GM18873 (cell line): ENCODE data around the gene CXorf58.

Experiments
- ATAC-seq: cut with Tn5 transposase; IDR thresholded peaks from one replicate; pipeline ENCODE4 v1.9.1; 2021; ENCODE audit warnings: mild to moderate bottlenecking, moderate library complexity, moderate number of reproducible peaks; ENCODE audit not compliant: unreplicated experiment, low FRiP score

Gene CXorf58

DNA sequence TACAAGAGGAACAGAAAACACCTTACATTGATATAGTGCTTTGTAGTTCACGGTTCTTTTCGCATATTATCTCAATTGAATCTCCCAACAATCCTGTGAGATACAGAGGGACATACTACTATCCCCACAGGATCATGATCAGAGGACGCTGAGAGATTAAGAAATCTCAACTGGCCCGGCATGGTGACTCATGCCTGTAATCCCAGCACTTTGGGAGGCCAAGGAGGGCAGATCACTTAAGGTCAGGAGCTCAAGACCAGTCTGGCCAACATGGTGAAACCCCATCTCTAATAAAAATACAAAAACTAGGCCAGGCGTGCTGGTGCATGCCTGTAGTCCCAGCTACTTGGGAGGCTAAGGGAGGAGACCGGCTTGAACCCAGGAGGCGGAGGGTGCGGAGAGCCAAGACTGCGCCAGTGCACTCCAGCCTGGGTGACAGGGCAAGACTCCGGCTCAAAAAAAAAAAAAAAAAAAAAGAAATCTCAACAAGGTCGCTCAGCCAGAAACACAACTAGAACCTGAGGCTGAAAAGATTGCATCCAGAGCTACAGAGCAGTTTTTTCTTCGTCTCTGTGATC lies 7.5 kb upstream of the CXorf58 start:
- no peak for ATAC-seq

DNA sequence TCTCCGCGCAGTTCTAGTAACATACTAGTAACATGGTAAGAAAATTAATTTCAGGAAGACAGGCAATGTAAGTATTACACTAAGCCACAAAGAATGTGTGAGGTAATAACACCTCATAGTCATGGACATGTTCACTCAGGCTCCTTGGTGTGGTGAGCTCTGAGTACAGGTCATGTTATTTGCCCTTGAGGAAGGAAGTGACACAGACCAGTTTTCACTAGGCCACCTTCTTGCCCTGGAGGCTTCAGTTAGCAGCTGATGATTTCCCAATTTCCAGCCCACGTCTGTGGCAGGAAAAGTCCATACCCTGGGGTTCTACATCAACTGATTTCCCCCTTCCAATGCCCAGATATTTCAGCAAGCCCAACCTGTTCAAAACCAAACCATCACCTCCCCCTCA lies 6.7 kb upstream of the CXorf58 start:
- no peak for ATAC-seq

- ATAC-seq, result no peak
Observed at GRCh38 chrX:23901805-23902204, 6.0 kb upstream of the CXorf58 start.

DNA sequence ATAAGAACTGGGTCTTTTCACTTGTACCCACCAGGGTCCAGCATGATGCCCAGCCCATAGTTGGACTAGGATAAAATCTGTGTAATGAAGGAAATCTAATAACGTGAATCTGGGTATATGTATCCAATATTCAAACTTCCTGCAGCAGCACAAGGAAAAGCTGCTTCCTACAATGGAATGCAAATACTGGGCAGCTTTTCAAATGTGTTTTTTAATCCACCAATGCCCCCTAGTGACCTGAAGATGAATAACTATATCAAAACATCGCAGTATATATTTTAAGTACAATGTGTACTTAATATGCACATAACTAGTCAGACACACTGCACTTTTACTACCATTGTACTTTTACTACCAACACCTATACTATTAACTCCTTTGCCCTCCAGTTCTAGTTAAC lies 5.4 kb upstream of the CXorf58 start:
- ATAC-seq, result no peak

DNA sequence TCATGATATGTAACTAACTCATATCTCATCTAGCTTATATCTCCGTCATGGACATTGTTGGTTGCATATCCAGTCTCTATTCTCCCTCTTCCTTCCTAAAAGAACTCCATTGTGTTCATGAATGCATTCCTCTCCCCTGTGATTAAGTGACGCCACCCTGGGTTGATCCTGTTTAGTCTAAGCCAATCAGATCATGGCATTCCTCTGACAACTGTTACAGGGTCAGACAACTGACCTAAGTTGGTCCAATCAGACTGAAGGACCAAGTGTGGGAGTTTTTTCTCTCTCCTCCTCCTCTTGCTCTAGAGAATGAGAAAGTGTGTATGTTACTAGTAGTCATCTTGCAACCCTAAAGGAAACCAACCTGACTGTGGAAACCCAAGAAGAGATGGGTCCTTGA lies 3.7 kb upstream of the CXorf58 start:
- no peak for ATAC-seq

GRCh38 chrX:23907111-23907497 lies 702 bp upstream of the CXorf58 start:
- no peak for ATAC-seq

DNA sequence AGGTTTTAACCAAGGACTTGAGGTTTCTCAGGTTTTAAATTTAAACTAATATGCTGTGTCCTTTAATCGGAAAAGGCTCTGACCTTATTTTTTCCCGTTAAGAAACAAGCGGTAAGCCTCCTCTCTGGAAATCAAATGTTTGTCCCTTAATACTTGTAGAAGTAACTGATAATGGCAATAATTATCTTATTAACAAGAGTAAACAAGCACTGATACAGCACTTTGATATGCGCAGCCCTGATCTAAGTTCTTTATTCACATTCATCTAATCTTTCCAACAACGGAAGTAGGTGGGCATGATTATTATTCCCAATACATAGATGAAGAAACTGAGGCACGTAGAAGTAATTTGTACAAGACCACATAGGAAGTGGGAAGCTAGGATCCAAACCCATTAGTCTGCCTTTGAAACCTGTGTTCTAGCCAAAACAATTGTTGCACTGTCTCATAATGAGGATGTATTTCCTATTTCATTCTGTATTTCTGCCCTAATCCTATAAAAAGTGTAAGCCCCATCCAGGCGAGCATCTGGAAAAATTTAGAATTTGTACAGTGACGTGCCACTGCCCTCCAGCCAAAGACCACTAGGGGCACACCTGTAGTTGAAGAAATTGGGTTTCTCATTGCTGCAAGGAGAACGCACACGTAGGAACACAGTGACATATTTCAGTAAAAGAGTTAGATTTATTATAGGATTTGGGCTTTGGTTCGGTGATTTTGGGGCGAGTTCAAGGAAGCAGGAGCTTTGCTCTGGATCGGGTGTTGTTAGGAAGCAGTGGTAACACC lies 606 bp downstream of the CXorf58 start:
- no peak for ATAC-seq

- ATAC-seq, result no peak
Observed at GRCh38 chrX:23911126-23911835, 3.5 kb downstream of the CXorf58 start.

DNA sequence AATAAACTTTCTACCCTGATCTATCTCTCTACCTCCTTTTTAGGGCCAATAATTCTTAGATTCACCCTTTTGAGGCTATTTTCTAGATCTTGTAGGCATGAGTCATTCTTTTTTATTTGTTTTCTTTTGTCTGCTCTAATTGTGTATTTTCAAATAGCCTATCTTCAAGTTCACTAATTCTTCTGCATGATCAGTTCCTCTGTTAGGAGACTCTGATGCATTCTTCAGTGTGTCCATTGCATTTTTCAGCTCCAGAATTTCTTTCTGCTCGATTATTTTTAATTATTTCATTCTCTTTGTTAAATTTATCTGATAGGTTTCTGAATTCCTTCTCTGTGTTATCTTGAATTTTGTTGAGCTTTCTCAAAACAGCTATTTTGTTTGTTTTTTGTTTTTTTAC lies 11.3 kb downstream of the CXorf58 start:
- ATAC-seq, result no peak

DNA sequence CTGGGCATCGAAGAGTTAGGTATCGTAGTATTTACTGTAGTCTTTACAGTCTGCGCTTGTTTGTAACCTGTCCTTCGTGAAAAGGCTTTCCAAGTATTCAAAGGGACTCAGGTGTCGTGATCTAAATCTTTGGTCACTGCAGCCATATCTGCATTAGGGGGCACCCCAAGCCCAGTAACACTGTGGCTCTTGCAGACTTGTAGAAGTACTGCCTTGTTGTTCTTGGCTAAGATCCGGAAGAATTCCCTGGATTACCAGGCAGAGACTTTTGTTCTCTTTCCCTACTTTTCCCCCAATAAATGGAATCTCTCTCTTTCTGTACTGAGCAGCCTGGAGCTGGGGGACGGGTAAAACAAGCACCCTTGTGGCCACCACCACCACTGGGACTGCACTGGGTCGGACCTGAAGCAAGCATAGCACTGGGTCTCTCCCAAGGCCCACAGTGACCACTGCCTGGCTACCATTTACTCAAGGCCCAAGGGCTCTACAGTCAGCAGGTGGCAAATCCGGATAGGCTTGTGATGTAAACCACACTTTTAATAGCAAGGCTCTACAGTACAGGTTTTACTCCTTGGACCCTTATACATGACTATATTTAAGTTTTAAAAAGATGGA lies 12.0 kb downstream of the CXorf58 start:
- no peak for ATAC-seq

- ATAC-seq, result no peak
Observed at GRCh38 chrX:23926015-23926414, 18.2 kb downstream of the CXorf58 start.

DNA sequence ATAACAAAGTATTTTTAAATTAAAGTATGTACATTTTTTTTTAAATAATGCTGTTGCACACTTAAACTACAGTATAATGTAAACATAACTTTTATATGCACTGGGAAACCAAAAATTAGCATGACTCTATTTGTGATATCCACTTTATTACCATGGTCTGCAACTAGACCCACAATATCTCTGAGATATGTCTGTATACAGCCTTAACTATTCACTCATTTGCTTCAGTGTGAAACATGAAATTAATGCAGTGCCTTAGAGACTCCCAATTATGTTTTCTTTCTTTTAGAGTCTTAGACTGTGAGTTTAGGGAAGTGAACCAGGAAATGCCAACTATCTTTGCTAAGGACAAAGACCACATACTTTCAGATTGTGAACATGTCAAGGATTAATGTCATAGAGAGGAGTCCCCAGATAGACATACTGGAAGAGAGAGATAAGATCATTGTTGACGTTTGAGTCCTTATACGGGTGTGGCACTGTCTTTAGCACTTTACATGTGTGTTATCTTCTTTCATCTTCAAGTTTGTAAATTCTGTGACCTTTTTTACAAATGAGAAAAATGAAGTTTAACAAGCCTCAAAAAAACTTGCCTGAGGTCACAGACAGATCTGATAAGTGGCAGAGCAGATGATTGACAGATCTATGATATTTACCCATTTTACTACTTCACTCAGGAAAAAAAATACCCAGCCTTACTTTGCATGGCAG lies 23.2 kb downstream of the CXorf58 start:
- no peak for ATAC-seq

DNA sequence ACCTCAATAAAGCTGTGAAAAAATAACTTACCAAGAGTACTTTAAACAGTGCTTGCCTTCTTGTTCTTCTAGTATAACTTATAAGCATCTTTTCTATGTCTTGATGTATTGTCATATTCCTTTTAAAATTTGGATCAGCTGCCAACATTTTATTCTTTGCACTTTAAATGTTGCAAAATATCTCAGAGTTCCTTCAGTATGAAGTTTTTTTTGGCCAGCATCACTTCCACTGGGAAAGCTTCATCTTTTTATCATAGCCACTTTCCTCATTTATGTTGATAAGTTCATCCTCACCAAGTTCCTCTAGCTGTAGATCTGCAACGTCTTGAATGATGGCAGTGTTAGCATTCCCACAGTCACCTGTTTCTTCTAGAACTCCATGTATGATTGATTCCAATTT lies 24.2 kb downstream of the CXorf58 start:
- no peak for ATAC-seq

DNA sequence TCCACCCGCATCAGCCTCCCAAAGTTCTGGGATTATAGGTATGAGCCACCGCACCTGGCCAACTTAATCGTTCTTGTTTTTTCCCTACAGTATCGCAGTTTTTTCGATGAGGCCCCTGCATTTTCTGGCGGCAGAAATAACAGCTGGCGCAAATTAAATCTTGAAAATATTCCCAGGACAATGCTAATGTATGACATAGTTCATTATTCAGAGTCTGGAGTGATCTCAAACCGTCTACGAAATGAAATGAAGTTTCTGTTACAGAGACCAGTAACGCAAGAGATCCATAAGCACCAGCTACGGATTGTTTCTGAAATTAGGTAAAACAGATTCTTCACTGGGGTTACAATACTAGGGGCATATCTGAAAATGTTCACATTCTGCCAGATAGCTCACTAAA lies 27.3 kb downstream of the CXorf58 start:
- ATAC-seq, result no peak

- no peak for ATAC-seq
Observed at GRCh38 chrX:23936180-23936579, 28.4 kb downstream of the CXorf58 start.

DNA sequence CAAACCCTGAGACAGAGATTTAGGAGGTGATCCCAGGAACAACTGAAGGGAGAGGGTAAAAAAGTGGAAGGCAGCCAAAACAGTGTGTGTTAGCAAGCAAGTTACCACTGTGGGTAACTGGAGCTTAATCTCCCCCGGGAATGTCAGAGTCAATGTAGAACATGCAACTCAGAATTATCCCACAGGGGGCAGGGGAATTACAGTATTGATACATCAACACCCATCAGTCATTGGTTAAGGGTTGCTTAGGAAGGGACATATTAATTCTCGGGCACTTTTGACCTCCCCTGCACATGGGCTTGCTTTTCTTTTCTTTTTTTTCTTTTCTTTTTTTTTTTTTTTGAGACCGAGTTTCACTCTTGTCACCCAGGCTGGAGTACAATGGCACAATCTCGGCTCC lies 29.3 kb downstream of the CXorf58 start:
- ATAC-seq, result no peak

- ATAC-seq, result no peak
Observed at GRCh38 chrX:23938690-23939089, 30.9 kb downstream of the CXorf58 start.

DNA sequence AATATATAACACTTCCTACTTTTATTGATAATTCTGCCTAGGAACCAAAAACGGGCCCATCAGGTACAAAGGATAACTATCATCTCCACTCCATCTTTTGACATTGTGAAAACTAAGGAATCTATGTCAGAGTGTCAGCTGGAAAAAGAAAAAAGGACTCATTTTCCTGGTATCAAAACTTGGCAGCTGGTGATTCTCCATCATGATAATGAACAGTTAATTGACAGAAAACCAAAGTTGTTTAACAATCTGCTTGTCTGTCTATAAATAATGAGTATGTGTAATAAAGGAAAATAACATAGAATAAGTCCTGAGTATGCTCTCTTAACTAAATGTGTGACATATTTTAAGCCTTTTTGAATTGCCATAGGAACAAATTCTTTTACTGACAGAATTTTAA lies 31.4 kb downstream of the CXorf58 start:
- no peak for ATAC-seq

GRCh38 chrX:23944234-23944633 lies 36.4 kb downstream of the CXorf58 start:
- no peak for ATAC-seq

GRCh38 chrX:23945206-23945605 lies 37.4 kb downstream of the CXorf58 start:
- no peak for ATAC-seq

DNA sequence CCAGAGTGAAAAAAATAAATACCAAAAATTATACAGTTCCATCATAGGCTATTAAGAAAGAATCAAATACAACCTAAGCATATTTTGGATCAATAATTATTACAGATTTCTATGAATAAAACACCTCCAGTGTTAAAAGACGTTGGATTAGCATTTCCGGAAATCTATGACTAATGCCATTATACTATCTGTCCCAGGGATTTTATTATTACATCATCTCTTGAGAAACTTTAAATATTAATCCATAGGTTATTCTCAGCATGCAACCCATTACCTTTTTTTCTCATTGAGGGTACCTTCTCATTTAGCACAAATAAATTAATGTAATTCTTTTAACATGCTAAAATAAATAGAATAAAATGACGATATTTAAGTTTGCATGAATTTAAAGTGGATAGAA lies 44.6 kb downstream of the CXorf58 start:
- ATAC-seq, result no peak
